Right renal pelvis (tissue), 4 donors: ENCODE results near the gene RAC2. TPM values are rescaled to one million over a fixed set of nuclear protein-coding genes. Genes with fewer than 3 reads are reported as not detected.

Experiments
- DNase-seq, 4 donors: peaks; one replicate each; pipeline ENCODE4 v3.0.0-alpha.2; 2013; ENCODE audit warnings: low read depth in 4 of 4, low spot score in 3 of 4, missing footprints in 1 of 4
- polyA plus RNA-seq, 4 donors: library from polyadenylated mRNA; unstranded; fragments of 120-200 nt; gene quantifications; one replicate each; pipeline ENCODE4 v1.2.1, GENCODE V29; 2013; ENCODE audit not compliant: insufficient read length in 4 of 4

Gene RAC2
- polyA plus RNA-seq, 4 donors = 6.5 to 9.1 (median 7.2) TPM

- no peak for DNase-seq
Observed at GRCh38 chr22:37276776-37277175, 32.7 kb upstream of the RAC2 start.

GRCh38 chr22:37275622-37276021, 31.6 kb upstream of the RAC2 start:
- no peak for DNase-seq

- DNase-seq = no peak
Observed at GRCh38 chr22:37275134-37275533, 31.1 kb upstream of the RAC2 start.

- no peak for DNase-seq
Observed at GRCh38 chr22:37274380-37274862, 30.4 kb upstream of the RAC2 start.

GRCh38 chr22:37273846-37274225, 29.8 kb upstream of the RAC2 start:
- no peak for DNase-seq

GRCh38 chr22:37273126-37273845, 29.2 kb upstream of the RAC2 start:
- DNase-seq = no peak

GRCh38 chr22:37270928-37271650, 27.0 kb upstream of the RAC2 start:
- no peak for DNase-seq

- no peak for DNase-seq
Observed at GRCh38 chr22:37269936-37270678, 26.0 kb upstream of the RAC2 start.

- no peak for DNase-seq
Observed at GRCh38 chr22:37267661-37268413, 23.8 kb upstream of the RAC2 start.

- peak in 1 of 4 donors; percentile 27 for DNase-seq
Observed at GRCh38 chr22:37267135-37267587, 23.1 kb upstream of the RAC2 start.

GRCh38 chr22:37266581-37267134, 22.6 kb upstream of the RAC2 start:
- no peak for DNase-seq

- DNase-seq = no peak
Observed at GRCh38 chr22:37263966-37264887, 20.2 kb upstream of the RAC2 start.

GRCh38 chr22:37262346-37262745, 18.3 kb upstream of the RAC2 start:
- no peak for DNase-seq

- peak in 1 of 4 donors; percentile 28 for DNase-seq
Observed at GRCh38 chr22:37260901-37261336, 16.9 kb upstream of the RAC2 start.

GRCh38 chr22:37260155-37260795, 16.2 kb upstream of the RAC2 start:
- DNase-seq = no peak

GRCh38 chr22:37259540-37260029, 15.5 kb upstream of the RAC2 start:
- no peak for DNase-seq

- DNase-seq = no peak
Observed at GRCh38 chr22:37258753-37259401, 14.8 kb upstream of the RAC2 start.
